Activated T-helper 9 cell treated with anti-CD3 and anti-CD28 coated beads, Interleukin-2, amount 50 U/mL, for 16 hours (primary cell): ENCODE data around the gene NAA20.

ENCODE experiments used
- DNase-seq: peaks from one replicate; pipeline ENCODE4 v3.0.0-alpha.2; 2020; ENCODE audit warnings: low read depth

The NAA20 gene

DNA sequence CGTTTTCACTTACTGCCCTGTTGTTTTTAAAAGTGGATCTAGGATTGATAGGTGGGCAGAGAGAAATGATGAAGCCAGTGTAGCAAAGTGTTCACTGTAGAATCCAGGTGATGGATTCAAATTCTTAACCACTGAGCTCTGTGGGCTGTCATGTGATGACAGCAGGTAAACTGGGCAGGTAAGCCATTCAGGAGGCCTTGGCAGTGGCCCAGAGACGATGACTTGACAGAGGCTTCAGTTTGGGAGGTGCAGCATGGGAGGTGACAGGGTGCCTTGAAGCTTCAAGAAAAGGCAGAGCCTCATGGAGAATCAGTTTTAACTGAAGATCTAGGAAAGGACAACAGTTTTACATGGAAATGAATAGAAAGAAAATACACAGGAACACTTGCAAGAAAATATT, 2.0 kb downstream of the NAA20 start:
- DNase-seq = no peak

DNA sequence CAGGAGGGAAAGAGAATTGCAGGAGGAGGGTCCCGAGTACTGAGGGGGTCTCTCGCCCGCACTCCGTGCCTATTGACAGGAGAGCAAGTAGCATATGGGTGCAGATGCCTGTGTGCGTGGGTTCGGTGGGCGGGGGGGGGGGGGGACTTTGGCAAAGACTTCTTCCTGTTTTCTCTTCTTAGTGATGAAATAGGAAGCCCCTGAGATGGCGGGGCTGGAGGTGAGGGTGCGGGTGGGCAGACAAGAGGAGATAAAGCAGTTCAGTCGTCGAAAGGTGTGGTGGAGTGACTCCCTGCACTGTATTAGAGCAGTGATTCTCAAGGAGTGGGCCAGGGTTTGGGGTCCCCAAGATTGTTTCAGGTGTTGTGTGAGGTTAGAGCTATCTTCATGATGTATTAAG, 3.7 kb downstream of the NAA20 start:
- DNase-seq = no peak

DNA sequence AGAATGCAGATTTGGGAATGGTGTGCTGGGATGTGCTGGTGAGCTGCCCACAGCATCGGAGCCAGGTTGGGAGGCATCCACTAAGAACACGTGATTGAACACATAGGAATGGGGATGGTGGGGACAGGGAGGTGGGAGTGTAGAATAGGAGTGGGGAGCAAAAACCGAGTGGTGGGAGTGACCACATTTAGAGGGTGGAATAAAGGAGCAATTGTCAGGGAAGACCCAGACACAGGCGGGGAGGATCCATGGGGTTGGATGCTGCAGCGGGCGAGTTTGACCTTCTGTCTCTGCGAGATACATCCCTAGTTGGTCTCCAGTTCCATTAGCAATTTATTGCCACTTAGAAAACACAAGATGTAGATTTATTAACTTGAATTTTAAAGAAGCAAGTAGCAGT, 4.7 kb downstream of the NAA20 start:
- no peak for DNase-seq

DNA sequence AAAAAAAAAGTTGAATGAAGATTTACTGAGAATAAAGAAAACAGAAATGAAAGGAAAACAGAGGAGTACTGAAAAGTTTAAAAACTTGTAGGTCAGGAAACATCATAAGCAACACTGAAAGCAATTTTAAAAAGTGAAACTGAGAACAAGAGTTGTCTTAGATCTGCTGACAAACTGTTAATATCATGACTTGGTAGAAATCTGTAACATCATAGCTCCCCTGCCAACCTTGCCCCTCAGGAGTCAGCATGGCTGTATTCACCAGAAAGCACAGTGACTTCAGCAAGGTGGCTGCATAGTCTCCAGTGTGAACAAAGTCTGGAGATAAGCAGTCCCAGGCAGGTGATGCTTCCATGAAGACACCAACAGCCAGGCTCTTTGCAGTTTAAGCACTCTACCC, 5.3 kb downstream of the NAA20 start:
- DNase-seq = no peak

DNA sequence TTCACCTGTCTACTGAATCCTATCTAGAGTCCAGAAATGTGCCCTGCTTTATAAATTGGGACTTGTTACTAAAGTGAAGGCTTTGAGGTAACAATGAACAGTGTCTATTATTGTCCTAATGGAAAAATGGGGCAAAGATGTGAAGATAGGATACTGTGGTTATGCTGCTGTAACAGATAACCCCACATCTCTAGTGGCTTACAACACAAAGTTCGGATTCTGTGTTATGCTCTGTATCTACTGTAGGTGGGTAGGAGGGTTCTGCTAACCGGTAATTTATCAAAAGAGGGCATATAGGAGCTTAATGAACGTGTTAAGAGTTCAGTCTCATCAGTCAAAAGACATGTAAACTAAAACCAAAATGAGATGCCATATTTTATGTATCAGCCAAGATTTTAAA, 6.2 kb downstream of the NAA20 start:
- no peak for DNase-seq

DNA sequence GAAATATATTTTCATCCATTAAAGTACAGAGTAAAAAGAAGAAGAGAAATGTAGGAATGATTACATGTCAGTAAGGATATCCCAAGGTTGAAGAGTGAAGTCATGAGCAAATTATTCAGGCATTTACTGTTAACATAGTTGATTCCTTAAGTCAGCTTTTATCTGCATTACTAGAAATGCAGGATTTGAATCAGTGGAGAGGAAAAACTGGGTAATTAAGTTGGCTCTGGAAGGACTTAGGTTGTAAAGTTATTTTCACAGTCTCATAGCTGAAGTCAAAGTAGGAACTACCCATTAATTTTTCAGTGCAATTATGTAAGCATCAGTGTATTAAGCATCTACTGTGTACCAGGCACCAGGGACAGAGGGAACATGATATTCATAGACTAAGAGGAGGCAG, 7.8 kb downstream of the NAA20 start:
- no peak for DNase-seq

DNA sequence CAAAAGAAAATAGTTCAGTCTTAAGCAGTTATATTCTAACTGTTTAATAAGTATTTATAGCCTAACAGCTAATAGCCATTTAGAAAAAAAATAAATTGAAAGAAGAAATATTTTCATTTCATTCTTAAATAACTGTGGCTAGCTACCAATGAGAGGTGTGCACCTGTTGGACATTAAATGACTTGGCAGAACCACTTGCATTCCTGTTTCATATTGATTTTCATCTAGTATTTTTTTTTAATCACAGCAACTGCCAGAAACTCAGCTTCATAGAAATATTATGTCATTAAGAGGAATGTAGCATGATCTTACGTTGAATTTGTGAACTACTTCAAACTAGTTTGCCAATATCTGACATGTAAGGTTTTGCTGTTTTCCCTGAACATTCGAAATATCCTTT, 10.1 kb downstream of the NAA20 start:
- no peak for DNase-seq

DNA sequence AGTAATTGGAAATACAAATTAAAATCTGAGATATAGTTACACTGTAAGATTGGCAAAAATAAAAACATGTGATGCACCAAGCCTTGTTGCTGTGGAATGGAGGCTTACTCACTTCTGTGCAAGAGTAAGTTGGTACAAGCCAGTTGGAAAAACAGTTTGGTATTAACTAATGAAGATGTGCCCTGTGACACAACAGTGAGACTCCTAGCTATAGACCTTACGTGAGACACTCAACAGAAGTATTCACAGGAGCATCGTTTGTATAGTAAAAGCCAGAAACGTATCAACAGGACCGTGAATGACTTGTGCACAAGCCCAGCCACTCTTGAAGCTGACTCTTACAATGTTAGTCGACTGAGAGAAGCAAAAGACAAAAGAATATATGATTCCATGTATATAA, 14.6 kb downstream of the NAA20 start:
- DNase-seq = no peak

DNA sequence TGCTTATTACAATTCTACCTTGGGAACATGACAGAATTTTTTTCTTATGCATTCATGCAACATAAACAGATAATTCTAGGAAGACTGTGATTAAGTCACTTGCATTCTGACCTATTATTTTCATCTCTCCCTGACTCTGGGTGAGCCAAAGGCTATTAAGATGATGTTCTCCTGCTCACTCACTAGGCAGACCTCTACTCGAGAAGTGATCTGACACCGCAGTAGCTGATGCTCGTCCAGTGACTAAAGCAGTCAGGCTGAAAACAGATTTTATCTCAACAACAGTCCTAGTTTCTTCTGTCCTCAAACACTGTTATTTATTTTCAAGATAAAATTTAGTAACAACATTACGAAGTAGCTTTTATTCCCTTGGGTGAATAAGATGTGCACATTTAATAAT, 17.3 kb downstream of the NAA20 start:
- no peak for DNase-seq

DNA sequence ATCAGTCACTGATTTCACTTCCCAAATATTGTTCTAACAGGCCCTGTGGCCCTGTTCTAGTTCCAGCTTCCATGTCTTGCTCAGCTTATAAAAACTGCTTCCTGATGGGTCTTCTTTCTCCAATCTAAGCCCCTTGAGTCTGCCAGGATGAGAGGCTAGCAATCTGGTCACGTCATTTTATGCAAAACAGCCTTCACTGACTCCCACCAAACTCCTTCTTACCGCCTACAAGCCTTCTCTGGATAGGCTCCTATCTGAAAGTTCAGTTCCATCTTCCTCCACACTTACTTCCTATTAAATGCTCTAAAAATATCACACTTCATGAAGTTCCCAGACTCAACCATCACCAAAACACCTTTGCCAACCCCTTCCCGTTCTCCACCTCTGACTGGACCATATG, 19.6 kb downstream of the NAA20 start:
- DNase-seq = no peak

DNA sequence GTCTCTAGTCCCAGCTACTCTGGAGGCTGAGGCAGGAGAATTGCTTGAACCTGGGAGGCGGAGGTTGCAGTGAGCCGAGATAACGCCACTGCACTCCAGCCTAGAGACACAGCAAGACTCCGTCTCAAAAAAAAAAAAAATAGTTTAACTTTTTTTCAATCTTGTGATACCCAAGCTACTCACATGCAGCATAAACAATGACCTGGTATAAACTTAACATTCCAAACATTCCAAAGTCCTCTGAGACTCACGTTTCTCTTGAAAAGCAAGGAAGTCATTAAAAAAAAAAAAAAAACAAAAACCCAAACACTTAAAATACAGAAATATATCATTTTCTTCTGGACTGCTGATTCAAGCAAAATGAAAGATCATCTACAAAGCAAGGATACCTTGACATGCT, 20.8 kb downstream of the NAA20 start:
- DNase-seq = no peak

DNA sequence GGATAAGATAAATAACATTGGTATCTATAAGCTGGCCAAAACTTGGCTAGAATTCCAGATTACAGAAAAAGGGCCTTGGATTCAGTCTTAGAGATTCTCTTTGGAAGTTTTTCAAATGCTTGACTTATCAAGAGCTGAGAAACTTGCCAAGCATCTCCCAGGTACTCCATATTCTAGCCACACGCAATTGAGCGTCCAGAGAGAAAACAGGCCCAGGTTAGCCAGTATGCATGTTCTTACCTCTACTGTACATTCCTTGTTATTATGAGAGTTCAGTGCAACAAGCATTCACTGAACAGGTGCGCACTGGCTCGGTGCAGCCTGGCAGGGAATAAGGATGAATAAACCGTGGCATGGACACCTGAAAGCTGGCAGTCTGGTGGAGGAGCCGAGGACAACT, 21.4 kb downstream of the NAA20 start:
- DNase-seq = no peak

DNA sequence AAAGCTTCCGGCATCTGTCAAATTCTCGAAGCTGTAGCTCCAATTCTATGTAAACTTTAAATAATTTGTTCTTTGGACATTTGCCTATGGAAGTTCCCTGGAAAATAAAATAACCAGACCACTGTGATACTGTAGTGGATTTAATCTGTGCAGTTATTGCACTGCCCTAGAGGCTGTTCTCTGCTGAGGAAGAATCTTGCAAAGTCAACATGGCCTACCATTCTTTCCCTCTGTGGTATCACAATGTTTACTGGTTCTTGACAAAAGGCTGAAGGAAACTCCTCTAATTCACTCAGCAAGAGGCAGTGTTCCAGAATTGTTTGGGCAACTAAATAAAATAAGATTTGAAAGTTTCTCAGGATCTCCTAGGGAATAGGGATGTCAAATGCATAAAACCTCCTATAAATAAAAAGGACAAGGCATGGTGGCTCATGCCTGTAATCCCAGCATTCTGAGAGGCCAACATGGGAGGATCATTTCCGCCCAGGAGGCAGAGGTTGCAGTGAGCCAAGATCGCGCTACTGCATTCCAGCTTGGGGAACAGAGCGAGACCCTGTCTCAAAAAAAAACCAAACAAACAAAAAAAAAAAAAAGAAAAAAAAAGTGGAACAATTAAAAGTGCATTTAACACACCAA, 22.7 kb downstream of the NAA20 start:
- no peak for DNase-seq

DNA sequence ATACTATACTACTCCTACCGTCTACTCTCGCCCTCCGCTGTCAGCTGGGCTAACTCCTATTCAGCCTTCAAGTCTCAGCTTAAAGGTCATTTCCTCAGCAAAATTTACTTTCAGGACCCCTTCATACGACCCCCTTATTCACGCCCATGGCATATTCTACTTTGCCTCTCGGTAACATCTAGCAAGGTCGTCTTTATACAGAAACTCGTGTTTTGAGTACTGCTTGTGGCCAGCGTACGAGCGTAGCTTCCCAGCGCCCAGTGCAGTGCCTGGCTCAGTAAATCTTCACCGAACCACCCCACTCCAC, 34.6 kb downstream of the NAA20 start:
- no peak for DNase-seq

DNA sequence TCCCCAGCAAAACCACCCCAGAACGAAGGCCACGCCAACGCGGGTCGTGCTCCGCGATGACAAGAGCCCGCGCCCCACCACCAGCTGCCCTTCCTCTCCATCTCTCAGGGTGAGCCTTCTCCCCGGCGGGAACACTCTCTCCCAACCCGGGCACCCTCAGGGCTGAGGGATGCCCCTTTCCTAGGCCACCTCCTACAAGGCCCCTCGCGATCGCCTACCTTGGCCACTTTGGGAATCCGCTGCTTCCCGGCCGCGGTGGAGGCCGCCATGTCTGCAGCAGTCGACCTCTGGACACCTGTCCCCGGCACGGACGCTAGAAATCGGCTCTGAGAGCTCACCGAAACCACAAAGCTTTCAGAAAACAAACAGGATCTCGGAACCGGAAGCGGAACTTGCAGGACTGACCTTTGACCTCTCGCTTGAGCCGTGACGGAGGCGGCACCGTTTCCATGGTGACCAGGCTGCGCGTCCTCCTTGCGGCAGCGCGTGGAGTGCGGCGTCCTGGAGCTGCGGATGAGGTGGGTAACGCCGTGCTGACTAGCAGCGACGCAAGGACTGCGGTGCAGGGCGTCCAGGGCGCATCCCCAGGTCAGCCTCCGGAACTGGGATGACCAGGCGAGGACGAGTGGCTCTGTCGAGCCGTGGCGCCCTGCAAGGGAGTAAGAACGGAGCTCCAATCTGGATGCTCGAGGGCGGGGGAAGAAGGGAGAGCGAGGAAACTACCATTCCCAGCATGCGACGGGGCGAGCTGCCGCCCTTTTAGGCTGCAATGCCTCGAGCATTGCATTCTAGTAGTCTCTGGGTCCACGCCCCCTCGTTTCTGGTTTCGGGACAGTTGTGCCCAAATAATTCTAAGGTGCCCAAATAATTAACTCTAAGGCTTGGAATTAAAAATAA, 35.2 kb downstream of the NAA20 start, which contains the start of the genes CFAP61 and CRNKL1:
Gene CFAP61, plus strand, starts transcription at position 459 of the 897 bp plus-strand sequence. CDS start 4,122 bp downstream, outside the sequence.
Gene CRNKL1, minus strand, starts transcription at position 393 of the 897 bp plus-strand sequence. Its CDS starts 124 bp downstream, at position 269.
- DNase-seq = peak; percentile 96

DNA sequence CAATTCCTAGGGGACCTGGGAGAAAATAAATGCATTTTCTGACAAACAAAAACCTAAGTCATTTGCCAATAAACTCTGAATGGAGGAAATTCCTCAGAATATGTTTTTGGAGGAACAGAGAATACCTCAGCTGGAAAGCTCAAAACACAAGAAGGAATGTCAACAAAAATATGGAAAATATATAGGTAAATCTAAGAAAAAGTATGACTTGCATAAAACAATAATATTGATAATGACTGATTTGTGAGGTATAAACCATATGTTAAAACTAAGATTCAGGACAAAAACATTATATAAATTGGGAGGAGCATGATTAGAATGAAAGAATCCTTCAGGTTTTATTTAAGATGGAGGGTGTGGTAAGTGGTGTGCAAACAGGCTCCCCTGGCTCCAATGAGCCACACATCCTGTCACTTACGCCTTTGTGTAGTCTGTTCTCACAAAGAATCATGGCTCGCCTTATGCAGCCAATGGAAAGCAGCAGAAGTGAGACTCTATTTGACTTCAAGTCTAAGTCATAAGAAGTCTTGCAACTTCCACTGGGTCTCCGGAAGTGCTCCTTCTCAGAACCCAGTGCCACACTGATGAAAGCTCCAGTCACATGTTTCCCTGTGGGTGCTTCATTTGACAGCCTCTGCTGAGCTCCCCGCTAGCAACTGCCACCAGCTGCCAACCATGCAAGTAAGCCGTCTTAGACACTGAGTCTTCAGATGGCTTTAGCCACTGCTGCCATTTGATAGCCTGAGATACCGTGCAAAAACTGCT, 43.3 kb downstream of the NAA20 start:
- no peak for DNase-seq

DNA sequence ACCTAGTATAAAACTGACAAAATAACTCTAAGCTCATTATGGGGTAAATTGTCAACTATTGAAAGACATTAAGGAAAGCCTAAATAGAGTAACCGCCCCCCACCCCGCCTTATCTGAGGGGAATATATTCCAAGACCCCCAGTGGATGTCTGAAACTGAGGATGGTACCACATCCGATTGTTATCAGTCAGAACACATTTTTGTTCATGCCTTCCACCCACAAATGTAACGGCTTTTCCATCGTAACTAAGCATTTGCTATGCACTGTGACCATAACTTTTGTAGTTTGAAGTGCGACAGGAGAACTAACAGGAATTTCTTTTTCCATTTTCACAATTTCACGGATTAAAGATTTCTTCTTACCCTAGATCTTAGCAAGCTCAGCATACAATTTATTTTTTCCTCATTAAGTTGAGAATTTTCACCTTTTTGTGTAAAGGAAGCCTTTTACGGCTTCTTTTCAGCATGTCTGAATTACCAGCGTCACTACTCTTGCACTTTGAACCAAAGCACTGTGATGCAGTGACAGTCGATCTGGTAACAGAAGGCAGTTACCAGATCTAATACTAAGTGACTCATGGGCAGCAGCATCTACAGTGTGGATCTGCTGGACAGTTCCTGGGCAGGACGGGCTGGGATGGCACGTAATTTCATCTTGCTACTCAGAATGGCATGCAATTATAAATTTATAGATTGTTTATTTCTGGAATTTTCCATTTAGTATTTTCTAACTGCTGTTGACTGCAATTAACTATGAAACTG, 47.0 kb downstream of the NAA20 start:
- DNase-seq = no peak

DNA sequence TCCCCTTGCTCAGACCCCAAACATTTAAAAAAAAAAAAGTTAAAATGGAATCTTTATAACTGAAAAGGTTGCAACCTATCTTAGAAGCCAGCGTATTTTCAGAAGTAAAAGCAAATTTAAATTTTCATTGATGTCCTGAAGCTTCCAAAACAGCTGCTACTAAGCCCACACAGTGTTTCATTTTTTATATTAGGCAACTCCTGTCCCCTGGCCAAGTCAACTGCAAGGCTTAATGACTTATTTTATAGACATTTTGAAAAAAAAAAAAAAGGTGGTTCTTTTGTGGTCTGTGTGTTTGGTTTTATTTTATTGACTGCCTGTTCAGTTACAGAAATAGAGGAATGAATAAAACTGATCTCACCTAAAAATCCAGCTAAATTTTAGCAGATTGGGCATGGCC, 48.2 kb downstream of the NAA20 start:
- DNase-seq = no peak

DNA sequence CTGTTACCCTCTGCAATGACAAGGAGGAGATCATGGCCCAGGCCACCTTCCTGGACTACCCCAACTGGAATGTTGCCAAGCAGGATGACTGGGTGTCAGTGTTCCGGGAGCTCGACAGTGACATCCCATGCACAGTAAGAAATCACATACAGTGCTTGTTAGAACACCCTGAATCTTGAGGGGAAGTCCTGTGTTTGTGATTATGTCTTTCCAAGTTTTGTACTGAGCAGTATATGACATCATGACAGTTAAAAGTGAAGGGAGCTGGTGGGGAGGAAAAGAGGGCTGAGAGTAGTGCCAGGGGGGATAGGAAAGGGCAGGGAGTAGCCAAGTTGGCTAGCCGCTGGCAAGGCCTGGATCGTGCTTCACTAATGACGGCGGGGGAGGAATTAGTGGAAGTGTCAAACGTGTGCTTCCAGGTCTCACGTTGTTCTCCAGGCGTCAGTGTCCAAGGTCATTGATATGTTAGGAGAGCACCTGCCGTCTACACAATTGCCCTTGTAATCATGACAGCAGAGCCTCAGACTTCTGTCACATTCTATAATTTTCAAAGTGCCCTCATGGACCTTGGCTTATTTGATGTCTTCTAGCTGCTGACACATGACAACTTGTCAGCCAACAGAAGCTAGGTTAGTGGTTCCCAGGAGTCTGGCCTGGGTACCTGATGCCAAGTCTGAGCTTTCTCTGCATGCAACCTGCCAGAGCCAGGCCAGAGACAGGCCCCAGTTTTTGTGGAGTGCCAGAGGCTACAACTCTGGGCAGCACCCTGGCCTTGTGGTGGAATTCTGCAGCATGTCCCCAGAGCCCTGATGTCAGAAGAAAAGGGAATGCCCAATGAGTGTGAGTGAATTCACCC, 53.9 kb downstream of the NAA20 start:
- DNase-seq = no peak

DNA sequence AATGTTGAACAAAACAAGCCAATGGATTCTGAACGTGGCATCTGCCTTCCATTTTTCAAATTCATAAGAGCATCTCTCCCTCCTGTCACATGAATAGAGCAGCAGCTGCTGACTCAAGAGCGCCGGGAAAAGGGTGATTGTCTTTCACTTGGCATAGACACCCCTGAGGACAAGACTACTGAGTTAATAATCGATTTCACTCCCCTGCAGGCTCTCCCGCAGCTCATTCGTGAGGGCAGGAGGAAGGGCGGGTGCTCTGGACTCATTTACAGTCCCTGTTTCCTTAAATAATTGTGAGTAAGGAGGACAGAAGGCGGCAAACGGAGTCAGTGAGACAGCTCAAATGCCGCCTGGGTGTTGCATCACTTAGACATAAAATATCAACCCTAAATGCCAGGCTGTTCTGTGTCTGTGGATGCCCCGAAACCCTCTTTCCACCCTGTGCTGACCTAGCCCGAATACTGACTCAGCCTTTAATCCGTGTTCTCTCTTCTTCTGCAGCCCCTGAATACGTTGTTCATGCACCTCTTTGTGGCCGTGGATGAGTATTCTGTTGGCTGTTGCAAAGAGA, 56.7 kb downstream of the NAA20 start:
- DNase-seq = no peak

DNA sequence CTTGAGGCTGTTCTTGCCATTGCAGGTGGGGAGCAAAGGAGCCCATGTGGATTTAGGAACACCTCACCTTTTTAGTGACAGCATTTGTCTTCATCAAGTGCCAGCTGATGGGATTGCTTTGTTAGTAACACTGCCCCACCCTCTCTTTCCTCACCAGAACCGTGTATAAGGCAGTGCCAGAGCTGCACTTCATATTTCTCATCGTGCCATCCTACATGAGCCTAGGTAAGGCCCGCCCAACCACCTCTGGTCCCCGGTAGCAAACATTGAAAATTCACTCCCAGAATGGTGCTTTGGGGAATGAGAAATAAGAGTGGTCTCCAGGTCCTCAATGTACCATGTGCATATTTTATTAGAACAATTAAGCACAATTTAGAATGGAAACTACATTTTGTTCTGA, 57.9 kb downstream of the NAA20 start:
- no peak for DNase-seq
